HepG2 (cell line): ENCODE measurements around the gene FOLR1. TPM values are rescaled to one million over a fixed set of nuclear protein-coding genes. Genes with fewer than 3 reads are reported as not detected.

Experiments
- AKNA ChIP-seq: sonication (generic); formaldehyde crosslinking; IDR thresholded peaks from 2 replicates; pipeline ENCODE4 v1.4.0; 2020; ENCODE audit warnings: missing genetic modification reagents, borderline replicate concordance
- ZFP82 ChIP-seq: sonication (generic); formaldehyde crosslinking; IDR thresholded peaks from 2 replicates; pipeline ENCODE4 v1.5.1; 2020; ENCODE audit warnings: mild to moderate bottlenecking, missing genetic modification reagents, borderline replicate concordance
- ZNF318 ChIP-seq: sonication (generic); formaldehyde crosslinking; IDR thresholded peaks from 2 replicates; pipeline ENCODE4 v1.4.0; 2020; ENCODE audit warnings: mild to moderate bottlenecking, missing genetic modification reagents
- ZNF891 ChIP-seq: sonication (generic); formaldehyde crosslinking; IDR thresholded peaks from 2 replicates; pipeline ENCODE4 v1.5.0; 2020; ENCODE audit warnings: mild to moderate bottlenecking, missing genetic modification reagents
- polyA plus RNA-seq, 8 experiments: library from polyadenylated mRNA; depleted of rRNA in 3 of 8; stranded (reverse) in 7 of 8; unstranded in 1 of 8; fragments of >200 nt; fragmentation: Illumina TruSeq in 4 of 8; extraction: Trizol in 4 of 8; gene quantifications; 2 replicates each; pipeline versions ENCODE4 v1.2.1 to v1.2.3, GENCODE V29; 2011 to 2016; ENCODE audit warnings: low read depth in 4 of 8, missing spikeins in 1 of 8, mixed read lengths in 1 of 8; ENCODE audit not compliant: insufficient read depth in 1 of 8
- total RNA-seq, 5 experiments: library from RNA; depleted of rRNA; stranded (reverse); fragments of >200 nt; fragmentation: Illumina TruSeq; extraction: Trizol; gene quantifications; 2 replicates each; pipeline ENCODE4 v1.2.3, GENCODE V29; 2016; ENCODE audit warnings: low read depth in 1 of 5
- TF ChIP-seq, protein P1 (sequence below): sonication (generic); formaldehyde crosslinking; IDR thresholded peaks from 2 replicates; pipeline ENCODE4 v1.9.0; 2021; ENCODE audit warnings: missing genetic modification reagents, borderline replicate concordance

The FOLR1 gene
- total and polyA plus RNA-seq, 2 of the 13 experiments (the other 11 are each of a cell fraction or from before 2014, with no cell fraction given): 0.20 TPM; not detected in 1

- TF ChIP-seq AKNA (CRISPR knock-in tag) (no peak), ZFP82 (CRISPR knock-in tag) (no peak), ZNF318 (no peak), ZNF891 (CRISPR knock-in tag) (no peak)
- TF ChIP-seq, protein P1, sequence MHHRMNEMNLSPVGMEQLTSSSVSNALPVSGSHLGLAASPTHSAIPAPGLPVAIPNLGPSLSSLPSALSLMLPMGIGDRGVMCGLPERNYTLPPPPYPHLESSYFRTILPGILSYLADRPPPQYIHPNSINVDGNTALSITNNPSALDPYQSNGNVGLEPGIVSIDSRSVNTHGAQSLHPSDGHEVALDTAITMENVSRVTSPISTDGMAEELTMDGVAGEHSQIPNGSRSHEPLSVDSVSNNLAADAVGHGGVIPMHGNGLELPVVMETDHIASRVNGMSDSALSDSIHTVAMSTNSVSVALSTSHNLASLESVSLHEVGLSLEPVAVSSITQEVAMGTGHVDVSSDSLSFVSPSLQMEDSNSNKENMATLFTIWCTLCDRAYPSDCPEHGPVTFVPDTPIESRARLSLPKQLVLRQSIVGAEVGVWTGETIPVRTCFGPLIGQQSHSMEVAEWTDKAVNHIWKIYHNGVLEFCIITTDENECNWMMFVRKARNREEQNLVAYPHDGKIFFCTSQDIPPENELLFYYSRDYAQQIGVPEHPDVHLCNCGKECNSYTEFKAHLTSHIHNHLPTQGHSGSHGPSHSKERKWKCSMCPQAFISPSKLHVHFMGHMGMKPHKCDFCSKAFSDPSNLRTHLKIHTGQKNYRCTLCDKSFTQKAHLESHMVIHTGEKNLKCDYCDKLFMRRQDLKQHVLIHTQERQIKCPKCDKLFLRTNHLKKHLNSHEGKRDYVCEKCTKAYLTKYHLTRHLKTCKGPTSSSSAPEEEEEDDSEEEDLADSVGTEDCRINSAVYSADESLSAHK (CRISPR knock-in tag): no peak
These were observed 31.9 kb downstream of the FOLR1 start (continued) for GRCh38 chr11:72223615-72224563.
